Nephron progenitor cell (in vitro differentiated cells): ENCODE measurements around the gene DNAH11.
"Not testable (repeated sequence)": the region's sequence is repeated elsewhere in the genome, so short reads cannot be mapped to it uniquely, and the experiment has no call there.

Experiments
- DNase-seq: peaks from one replicate; pipeline ENCODE4 v3.0.0; 2021
- H3K27ac Mint-ChIP-seq: 2 replicates; pipeline ENCODE4 v1.8.0; 2021; ENCODE audit warnings: mild to moderate bottlenecking, moderate library complexity, mixed read lengths
- H3K27me3 Mint-ChIP-seq: 2 replicates; pipeline ENCODE4 v1.8.0; 2021; ENCODE audit warnings: mild to moderate bottlenecking, low read depth, mixed read lengths; ENCODE audit not compliant: poor library complexity
- H3K36me3 Mint-ChIP-seq: 2 replicates; pipeline ENCODE4 v1.8.0; 2021; ENCODE audit warnings: low read depth, mixed read lengths
- H3K4me1 Mint-ChIP-seq: 2 replicates; pipeline ENCODE4 v1.8.0; 2021; ENCODE audit warnings: mixed read lengths
- H3K4me3 Mint-ChIP-seq: 2 replicates; pipeline ENCODE4 v1.8.0; 2021; ENCODE audit warnings: mild to moderate bottlenecking, moderate library complexity, mixed read lengths
- H3K9me3 Mint-ChIP-seq: 2 replicates; pipeline ENCODE4 v1.8.0; 2021; ENCODE audit warnings: mild to moderate bottlenecking, moderate library complexity, mixed read lengths
- CTCF ChIP-seq: fragments of 200-600 bp; sonication (generic); IDR thresholded peaks from 2 replicates; pipeline ENCODE4 v1.5.0; 2021; ENCODE audit warnings: antibody characterized with exemption

Gene DNAH11

GRCh38 chr7:21719846-21720245 lies 177.0 kb downstream of the DNAH11 start:
- no peaks in the 10 kb centered on the region for H3K9me3 Mint-ChIP-seq
- no peak for DNase-seq
- no peaks in the 10 kb centered on the region for H3K36me3 Mint-ChIP-seq
- H3K4me3 Mint-ChIP-seq = no peak overlapping the region
- peaks cover 4% of the 10 kb centered on the region for H3K27me3 Mint-ChIP-seq
- H3K4me1 Mint-ChIP-seq = no peaks in the 10 kb centered on the region
- no peak for TF ChIP-seq CTCF
- no peak overlapping the region for H3K27ac Mint-ChIP-seq

DNA sequence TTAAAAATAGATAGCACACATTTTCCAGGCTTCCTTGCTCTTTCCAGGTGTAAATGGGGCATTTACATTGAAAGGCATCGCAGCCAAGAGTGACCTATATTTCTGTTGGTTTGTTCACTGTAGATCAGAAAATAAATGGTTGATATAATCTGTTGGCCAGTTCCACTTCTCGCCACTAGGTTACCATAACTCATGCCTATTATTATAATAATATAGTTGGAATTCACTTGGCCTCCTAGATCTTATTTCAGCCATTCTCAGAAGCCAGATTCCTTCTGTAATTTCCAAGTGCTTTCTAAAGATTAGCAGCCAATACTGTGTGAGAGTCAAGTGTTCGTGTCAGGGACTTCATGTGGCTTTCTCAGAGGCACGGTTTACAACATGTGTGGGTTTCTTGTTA lies 179.5 kb downstream of the DNAH11 start:
- H3K27me3 Mint-ChIP-seq = peaks cover 3% of the 10 kb centered on the region

GRCh38 chr7:21724562-21724961 lies 181.7 kb downstream of the DNAH11 start:
- H3K36me3 Mint-ChIP-seq = no peaks in the 10 kb centered on the region
- no peak overlapping the region for H3K27ac Mint-ChIP-seq
- H3K4me1 Mint-ChIP-seq = no peaks in the 10 kb centered on the region
- H3K4me3 Mint-ChIP-seq = no peak overlapping the region
- H3K27me3 Mint-ChIP-seq = peaks cover 3% of the 10 kb centered on the region
- peaks cover 9% of the 10 kb centered on the region for H3K9me3 Mint-ChIP-seq
- DNase-seq = no peak
- no peak for TF ChIP-seq CTCF

More for the DNA sequence above, 179.5 kb downstream of the DNAH11 start:
- DNase-seq = no peak
- H3K4me1 Mint-ChIP-seq = no peaks in the 10 kb centered on the region
- peak; percentile 29 for TF ChIP-seq CTCF
- peaks cover 6% of the 10 kb centered on the region for H3K9me3 Mint-ChIP-seq
- H3K4me3 Mint-ChIP-seq = no peak overlapping the region
- no peak overlapping the region for H3K27ac Mint-ChIP-seq
- no peaks in the 10 kb centered on the region for H3K36me3 Mint-ChIP-seq

GRCh38 chr7:21730399-21730798 lies 187.6 kb downstream of the DNAH11 start:
- peaks cover 3% of the 10 kb centered on the region for H3K27me3 Mint-ChIP-seq
- H3K9me3 Mint-ChIP-seq = peaks cover 11% of the 10 kb centered on the region
- H3K4me1 Mint-ChIP-seq = no peaks in the 10 kb centered on the region
- no peak for DNase-seq
- no peak overlapping the region for H3K4me3 Mint-ChIP-seq
- no peaks in the 10 kb centered on the region for H3K36me3 Mint-ChIP-seq
- no peak for TF ChIP-seq CTCF
- H3K27ac Mint-ChIP-seq = no peak overlapping the region

DNA sequence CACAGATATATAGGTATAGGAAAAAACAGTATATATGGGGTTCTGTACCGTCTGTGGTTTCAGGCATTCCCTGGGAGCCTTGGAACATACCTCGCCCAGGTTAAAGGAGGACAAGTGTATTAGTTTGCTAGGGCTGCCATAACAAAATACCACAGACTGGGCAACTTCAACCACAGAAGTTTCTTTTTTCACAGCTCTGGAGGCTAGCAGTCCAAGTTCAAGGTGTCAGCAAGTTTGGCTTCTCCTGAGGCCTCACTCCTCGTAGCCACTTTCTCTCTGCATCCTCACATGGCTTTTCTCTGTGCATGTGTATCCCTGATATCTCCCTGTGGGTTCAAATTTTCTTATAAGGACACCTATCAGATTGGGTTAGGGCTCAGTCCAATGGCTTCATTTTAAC lies 189.1 kb downstream of the DNAH11 start:
- H3K27me3 Mint-ChIP-seq = no peaks in the 10 kb centered on the region
- peaks cover 8% of the 10 kb centered on the region for H3K9me3 Mint-ChIP-seq
- TF ChIP-seq CTCF = no peak
- H3K27ac Mint-ChIP-seq = no peak overlapping the region
- no peaks in the 10 kb centered on the region for H3K4me1 Mint-ChIP-seq
- H3K4me3 Mint-ChIP-seq = no peak overlapping the region
- DNase-seq = no peak
- H3K36me3 Mint-ChIP-seq = no peaks in the 10 kb centered on the region

GRCh38 chr7:21732956-21733355 lies 190.1 kb downstream of the DNAH11 start:
- H3K4me3 Mint-ChIP-seq, DNase-seq, H3K36me3 Mint-ChIP-seq, H3K9me3 Mint-ChIP-seq, H3K27ac Mint-ChIP-seq, H3K4me1 Mint-ChIP-seq, H3K27me3 Mint-ChIP-seq: not testable (repeated sequence)
